Measurements from ENCODE around the gene ARFIP1.
A peak's percentile ranks its signal among the peaks of the same experiment; 100 is the strongest.
"Not testable (repeated sequence)": the region's sequence is repeated elsewhere in the genome, so short reads cannot be mapped to it uniquely, and the experiment has no call there.

ARFIP1 gene

GRCh38 chr4:152894673-152895072 lies 114.9 kb downstream of the ARFIP1 start:
- DNase-seq (ENCODE audit: low read depth in 4 of 4, low spot score in 1 of 4), result no peak

GRCh38 chr4:152896811-152897210 lies 117.1 kb downstream of the ARFIP1 start:
- no peak for DNase-seq (ENCODE audit: low read depth in 4 of 4, low spot score in 1 of 4)

GRCh38 chr4:152898133-152898532 lies 118.4 kb downstream of the ARFIP1 start:
- DNase-seq (ENCODE audit: low read depth in 4 of 4, low spot score in 1 of 4), result not testable (repeated sequence)

- DNase-seq (ENCODE audit: low read depth in 4 of 4, low spot score in 1 of 4), result no peak
Measured at GRCh38 chr4:152898606-152899005, 118.9 kb downstream of the ARFIP1 start.

GRCh38 chr4:152900395-152900794 lies 120.6 kb downstream of the ARFIP1 start:
- DNase-seq (ENCODE audit: low read depth in 4 of 4, low spot score in 1 of 4), result no peak

GRCh38 chr4:152901205-152901604 lies 121.5 kb downstream of the ARFIP1 start:
- DNase-seq (ENCODE audit: low read depth in 4 of 4, low spot score in 1 of 4), result no peak

GRCh38 chr4:152903658-152904057 lies 123.9 kb downstream of the ARFIP1 start:
- no peak for DNase-seq (ENCODE audit: low read depth in 4 of 4, low spot score in 1 of 4)

- DNase-seq (ENCODE audit: low read depth in 4 of 4, low spot score in 1 of 4), result no peak
Measured at GRCh38 chr4:152909901-152910300, 130.1 kb downstream of the ARFIP1 start.

- no peak for DNase-seq (ENCODE audit: low read depth in 4 of 4, low spot score in 1 of 4)
Measured at GRCh38 chr4:152910521-152910920, 130.8 kb downstream of the ARFIP1 start.

- DNase-seq (ENCODE audit: low read depth in 4 of 4, low spot score in 1 of 4), result no peak
Measured at GRCh38 chr4:152917543-152918395, 138.0 kb downstream of the ARFIP1 start.

GRCh38 chr4:152919826-152920225 lies 140.1 kb downstream of the ARFIP1 start:
- no peak for DNase-seq (ENCODE audit: low read depth in 4 of 4, low spot score in 1 of 4)

- DNase-seq (ENCODE audit: low read depth in 4 of 4, low spot score in 1 of 4), result no peak
Measured at GRCh38 chr4:152920768-152921167, 141.0 kb downstream of the ARFIP1 start.

- no peak for DNase-seq (ENCODE audit: low read depth in 4 of 4, low spot score in 1 of 4)
Measured at GRCh38 chr4:152921284-152921683, 141.5 kb downstream of the ARFIP1 start.

GRCh38 chr4:152925851-152926250 lies 146.1 kb downstream of the ARFIP1 start:
- no peak for DNase-seq (ENCODE audit: low read depth in 4 of 4, low spot score in 1 of 4)

- no peak for DNase-seq (ENCODE audit: low read depth in 4 of 4, low spot score in 1 of 4)
Measured at GRCh38 chr4:152926959-152927358, 147.2 kb downstream of the ARFIP1 start.

- DNase-seq (ENCODE audit: low read depth in 4 of 4, low spot score in 1 of 4), result no peak
Measured at GRCh38 chr4:152927737-152928136, 148.0 kb downstream of the ARFIP1 start.

- DNase-seq (ENCODE audit: low read depth in 4 of 4, low spot score in 1 of 4), result no peak
Measured at GRCh38 chr4:152928286-152928685, 148.5 kb downstream of the ARFIP1 start.

- no peak for DNase-seq (ENCODE audit: low read depth in 4 of 4, low spot score in 1 of 4)
Measured at GRCh38 chr4:152929888-152930287, 150.1 kb downstream of the ARFIP1 start.

GRCh38 chr4:152935143-152935542 lies 155.4 kb downstream of the ARFIP1 start:
- peak in 1 of 4 experiments; percentile 17 for DNase-seq (ENCODE audit: low read depth in 4 of 4, low spot score in 1 of 4)

- DNase-seq (ENCODE audit: low read depth in 4 of 4, low spot score in 1 of 4), result peak in 1 of 4 experiments; percentile 14
Measured at GRCh38 chr4:152935631-152936445, 156.1 kb downstream of the ARFIP1 start, which contains the start of gene FHDC1. Gene FHDC1, plus strand, starts transcription at chr4:152936323. Its CDS starts 6,735 bp downstream, at chr4:152943058.

- DNase-seq (ENCODE audit: low read depth in 4 of 4, low spot score in 1 of 4), result peak in 1 of 4 experiments; percentile 5
Measured at GRCh38 chr4:152936446-152937335, 156.9 kb downstream of the ARFIP1 start.

Data from stimulated activated CD4-positive, alpha-beta T cell treated with anti-CD3 and anti-CD28 coated beads, Interleukin-1b, Interleukin-23, amount 100 ng/mL, for 24 hours (primary cell).